ENCODE results near the gene SFTPD. TPM values are rescaled to one million over a fixed set of nuclear protein-coding genes. Genes with fewer than 3 reads are reported as not detected.
A peak's percentile ranks its signal among the peaks of the same experiment; 100 is the strongest.
"Not testable (repeated sequence)": the region's sequence is repeated elsewhere in the genome, so short reads cannot be mapped to it uniquely, and the experiment has no call there.

Gene SFTPD
- polyA plus RNA-seq, 4 donors, result 0.91 to 1.4 (median 1.2) TPM

DNA sequence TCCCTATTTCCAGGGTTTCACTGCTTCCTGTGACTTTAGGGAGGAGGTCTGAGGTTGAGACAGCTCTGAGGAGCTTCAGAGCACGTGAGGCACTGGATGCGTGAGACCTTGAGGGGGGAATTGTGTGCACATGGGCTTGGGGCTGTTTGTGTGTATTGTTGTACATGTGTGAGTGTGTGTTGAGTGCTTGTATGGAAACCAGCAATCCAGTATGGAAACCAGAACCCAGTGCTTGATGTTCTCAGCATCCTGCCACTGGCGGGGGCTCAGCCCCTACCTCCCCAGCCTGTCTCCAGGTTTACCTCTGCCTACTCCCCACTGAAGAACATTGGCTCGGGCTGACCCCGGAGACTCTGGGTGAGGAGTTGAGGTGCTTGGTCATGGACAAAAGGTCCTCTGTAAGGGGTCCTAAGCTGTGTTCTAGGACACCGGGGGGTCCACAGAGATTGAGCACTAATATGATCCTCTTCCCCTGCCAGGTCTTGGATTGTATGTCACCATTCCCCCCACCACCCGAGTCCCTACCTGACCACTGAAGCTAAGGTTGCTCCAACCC lies 20.8 kb downstream of the SFTPD start:
- DNase-seq (ENCODE audit: low read depth in 4 of 4, low spot score in 3 of 4), result no peak

GRCh38 chr10:79927111-79927828 lies 21.6 kb downstream of the SFTPD start:
- DNase-seq (ENCODE audit: low read depth in 4 of 4, low spot score in 3 of 4), result no peak

DNA sequence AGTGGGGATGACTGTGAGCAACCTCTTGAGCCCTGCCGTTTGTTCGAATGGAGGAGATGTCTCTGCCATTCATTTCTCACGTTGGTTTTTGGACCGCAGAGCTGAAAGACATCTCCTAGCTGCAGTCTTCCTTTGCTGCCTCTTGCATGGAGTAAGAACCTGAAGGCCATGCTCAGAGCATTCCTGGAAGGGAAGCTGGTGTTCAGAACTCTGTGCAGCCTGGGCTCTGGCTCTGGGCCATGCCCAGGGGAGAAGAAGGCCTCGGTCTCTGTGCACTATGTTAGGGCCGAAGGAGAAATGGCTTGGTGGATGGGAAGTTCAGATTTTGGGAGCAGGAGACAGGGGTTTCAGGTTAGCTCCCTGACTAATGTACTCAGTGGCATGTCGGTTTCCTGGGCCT lies 22.9 kb downstream of the SFTPD start:
- DNase-seq (ENCODE audit: low read depth in 4 of 4, low spot score in 3 of 4), result no peak

- no peak for DNase-seq (ENCODE audit: low read depth in 4 of 4, low spot score in 3 of 4)
These were observed 23.3 kb downstream of the SFTPD start for GRCh38 chr10:79925614-79926013.

DNA sequence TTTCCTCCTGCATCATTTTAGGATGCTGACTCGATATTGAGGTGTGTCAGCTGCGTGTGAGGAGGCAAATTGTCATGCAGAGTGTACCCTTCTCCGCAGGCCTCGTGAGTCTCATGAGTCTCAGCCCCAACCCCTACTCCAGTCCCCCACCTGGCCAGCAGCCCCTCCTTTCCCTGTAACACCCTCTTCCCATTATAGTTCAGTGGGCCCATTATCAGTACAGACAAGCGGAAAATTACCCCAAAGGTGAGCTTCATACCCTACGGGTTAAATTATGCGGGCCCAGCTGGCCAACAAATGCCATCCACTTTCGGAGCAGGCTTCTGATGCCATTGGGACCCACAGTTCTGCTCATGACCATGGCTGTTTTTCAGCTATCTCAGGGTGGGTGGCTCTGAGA lies 25.2 kb downstream of the SFTPD start:
- no peak for DNase-seq (ENCODE audit: low read depth in 4 of 4, low spot score in 3 of 4)

DNA sequence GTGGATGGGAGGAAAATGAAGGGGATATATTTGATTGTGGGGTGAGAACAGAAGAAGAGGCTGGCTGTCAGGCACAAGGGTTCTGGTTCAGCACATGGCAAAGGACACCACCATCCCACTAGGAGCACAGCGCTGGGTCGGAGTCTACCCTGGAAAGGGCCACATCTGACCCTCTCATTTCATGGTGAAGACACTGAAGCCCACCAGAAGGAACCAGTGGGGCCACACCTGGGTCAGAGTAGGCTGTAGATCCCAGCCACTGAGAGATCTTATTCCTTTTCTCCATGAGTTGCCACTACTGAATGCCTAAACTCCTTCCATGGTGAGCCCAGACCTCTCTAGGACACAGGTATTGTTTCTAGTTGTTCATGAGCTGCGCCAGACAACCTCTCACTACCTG lies 25.8 kb downstream of the SFTPD start:
- DNase-seq (ENCODE audit: low read depth in 4 of 4, low spot score in 3 of 4), result no peak

- not testable (repeated sequence) for DNase-seq (ENCODE audit: low read depth in 4 of 4, low spot score in 3 of 4)
These were observed 26.9 kb downstream of the SFTPD start for GRCh38 chr10:79922011-79922412.

- not testable (repeated sequence) for DNase-seq (ENCODE audit: low read depth in 4 of 4, low spot score in 3 of 4)
These were observed 33.1 kb downstream of the SFTPD start for GRCh38 chr10:79915838-79916237.

- not testable (repeated sequence) for DNase-seq (ENCODE audit: low read depth in 4 of 4, low spot score in 3 of 4)
These were observed 34.4 kb downstream of the SFTPD start for GRCh38 chr10:79914512-79914911.

DNA sequence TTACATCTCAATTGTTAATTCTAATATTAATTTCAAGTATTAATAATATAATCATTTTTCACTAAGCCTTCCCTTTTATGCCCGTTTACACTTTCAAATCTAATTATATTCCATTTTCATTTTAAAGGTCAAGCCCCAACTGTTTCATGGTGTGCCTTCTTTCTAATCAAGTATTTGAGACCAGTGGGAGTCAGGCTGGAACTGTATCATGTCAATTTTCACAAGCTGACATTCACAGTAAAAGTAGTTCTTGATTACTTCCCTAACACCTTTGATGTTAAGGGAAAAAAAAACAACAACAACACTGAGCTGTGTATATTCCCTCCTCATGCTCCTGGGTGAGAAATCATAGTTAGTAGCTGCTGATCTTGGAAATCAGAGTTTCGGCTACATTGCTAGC lies 38.1 kb downstream of the SFTPD start:
- no peak for DNase-seq (ENCODE audit: low read depth in 4 of 4, low spot score in 3 of 4)

DNA sequence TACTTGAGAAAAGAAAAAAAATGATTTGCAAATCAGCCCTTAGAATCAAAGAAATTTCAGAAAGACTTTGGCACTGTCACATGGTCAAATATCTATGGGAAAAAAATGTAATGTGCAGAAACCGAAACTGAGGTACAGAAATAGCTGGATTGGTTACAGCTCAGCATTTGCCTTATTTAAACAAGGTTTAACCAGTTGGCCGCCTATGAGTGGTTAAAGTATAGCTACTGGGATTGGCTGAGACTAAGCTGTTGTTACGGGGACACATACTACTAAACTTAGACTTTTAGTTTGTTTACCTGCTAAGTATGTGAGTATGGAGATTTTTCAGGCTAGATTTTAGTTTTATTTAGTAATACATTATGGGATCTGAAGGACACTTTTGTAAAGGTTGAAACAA lies 38.6 kb downstream of the SFTPD start:
- DNase-seq (ENCODE audit: low read depth in 4 of 4, low spot score in 3 of 4), result no peak

DNA sequence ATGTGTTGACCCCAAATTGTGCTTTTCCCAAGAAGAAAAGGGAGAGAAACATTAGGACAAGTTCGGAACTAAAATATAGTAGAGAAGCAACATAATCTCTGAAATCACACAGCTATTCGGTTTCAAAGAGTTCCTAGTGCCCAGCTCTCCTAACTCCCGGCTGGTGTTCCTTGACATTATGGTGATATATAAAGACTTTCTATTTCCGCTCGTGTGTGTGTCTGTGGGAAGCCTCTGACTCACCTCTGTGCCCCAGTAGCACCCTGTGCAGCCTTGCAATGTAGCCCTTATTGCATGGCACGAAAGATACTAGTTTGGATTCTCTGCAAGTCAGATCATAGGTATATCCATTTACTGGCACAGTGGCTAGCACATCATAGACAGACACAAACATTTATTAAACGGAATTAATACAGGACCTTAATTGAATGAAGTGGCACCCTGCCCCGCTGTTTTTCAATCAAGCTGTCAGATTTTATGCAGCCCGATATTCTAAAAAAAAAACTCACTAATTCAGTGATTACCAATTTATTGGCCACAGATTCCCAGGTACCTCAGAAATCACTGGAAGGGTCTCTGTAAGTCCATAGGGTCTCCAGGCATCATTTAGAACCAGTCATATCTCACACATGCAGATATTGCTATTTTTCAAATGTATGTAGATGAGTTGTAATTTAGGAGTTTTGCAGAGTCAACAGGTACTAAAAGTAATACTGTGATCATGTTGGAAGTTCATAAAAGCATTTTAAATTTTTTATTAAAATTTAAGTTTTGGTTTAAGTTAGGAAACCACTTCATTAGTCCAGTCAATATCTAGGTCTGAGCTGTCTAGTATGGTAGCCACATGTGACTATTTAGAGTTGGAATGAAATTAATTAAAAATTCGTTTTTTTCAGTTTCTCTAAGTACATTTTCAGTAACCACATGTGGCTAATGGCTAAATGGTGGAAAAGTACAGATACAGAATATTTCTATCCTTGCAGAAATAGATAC lies 43.3 kb downstream of the SFTPD start:
- DNase-seq (ENCODE audit: low read depth in 4 of 4, low spot score in 3 of 4), result no peak

DNA sequence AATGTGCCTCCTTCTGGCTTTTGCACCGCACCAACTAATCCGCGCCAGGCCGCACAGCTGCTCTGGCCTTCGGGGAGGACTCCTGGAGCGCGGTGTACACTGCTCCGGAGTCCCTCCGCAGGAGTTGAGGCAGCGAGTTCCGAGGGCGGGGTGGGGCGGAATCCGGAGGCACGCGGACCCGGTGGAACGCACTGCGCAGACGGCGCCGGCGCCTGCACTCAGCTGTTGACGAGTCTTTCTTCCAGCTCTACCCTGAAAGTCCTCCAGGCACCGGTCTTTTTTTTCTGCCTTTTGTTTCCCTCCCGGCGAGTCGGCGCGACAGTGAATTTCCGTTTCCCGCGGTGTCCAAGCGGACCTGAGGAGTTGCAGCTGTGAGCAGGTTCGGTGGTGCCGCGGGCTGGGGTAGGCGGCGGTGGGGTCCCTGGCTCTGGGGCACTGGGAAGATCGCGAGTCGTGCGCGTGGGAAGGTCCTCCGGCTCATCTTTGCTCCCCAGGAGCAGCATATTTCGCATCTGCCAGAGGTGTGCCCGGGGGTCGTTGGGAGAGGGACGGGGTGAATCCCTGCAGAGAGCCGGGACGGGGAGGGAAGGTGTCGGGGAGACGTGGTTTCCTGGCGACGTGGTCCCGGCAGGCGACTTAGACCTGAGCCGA lies 44.1 kb downstream of the SFTPD start:
- DNase-seq (ENCODE audit: low read depth in 4 of 4, low spot score in 3 of 4), result peak; percentile 40 to 62 (median 45)

DNA sequence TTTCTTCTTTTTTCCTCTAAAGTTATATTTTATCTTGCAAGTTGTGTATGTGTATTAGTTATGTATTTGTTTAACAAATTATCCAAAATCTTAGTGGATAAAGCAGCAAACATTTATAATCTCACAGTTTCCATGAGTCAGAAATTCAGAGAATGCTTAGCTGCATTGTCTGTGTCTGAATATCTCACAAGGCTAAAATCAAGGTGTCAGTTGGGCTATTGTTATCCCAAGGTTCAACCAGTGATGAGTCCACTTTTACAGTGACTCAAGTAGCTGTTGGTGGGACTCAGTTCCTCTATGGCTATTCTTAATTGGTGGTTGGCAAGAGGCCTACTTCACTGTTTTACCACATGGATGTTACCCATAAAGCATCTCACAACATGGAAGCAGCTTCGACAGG lies 47.3 kb downstream of the SFTPD start:
- not testable (repeated sequence) for DNase-seq (ENCODE audit: low read depth in 4 of 4, low spot score in 3 of 4)

DNA sequence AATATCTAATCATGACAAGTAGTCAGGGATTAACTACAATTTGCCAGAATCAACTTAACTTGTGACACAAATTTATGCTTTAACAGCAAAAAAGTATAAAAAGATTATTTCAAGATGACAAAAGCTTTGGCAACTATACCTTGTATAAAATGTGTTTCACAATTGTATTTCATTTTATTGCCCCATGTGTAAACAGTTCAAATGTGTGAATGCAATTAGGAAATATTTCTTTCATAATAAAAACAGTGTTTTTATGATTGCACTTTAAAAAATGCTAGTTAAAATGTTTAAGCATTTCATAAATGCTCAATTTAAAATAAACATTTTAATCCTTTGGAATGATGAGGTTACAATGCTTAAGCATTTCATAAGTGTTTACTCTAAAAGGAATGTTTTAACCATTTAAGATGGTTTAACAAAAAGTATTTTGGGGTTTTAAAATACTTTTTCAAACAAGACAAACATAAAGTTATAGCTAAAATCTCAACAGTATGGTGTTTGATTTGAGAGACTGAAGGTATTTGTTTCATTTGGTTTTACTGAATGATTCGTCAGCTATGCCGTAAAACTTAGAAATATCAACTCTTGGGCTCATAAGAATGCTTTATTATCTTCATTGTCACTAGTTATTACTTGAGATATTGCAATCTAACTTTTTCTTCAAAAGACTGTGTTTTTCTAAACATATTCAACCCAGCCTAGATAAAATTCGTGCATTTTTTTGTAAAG lies 50.1 kb downstream of the SFTPD start:
- no peak for DNase-seq (ENCODE audit: low read depth in 4 of 4, low spot score in 3 of 4)

- DNase-seq (ENCODE audit: low read depth in 4 of 4, low spot score in 3 of 4), result not testable (repeated sequence)
These were observed 56.0 kb downstream of the SFTPD start for GRCh38 chr10:79892896-79893295.

DNA sequence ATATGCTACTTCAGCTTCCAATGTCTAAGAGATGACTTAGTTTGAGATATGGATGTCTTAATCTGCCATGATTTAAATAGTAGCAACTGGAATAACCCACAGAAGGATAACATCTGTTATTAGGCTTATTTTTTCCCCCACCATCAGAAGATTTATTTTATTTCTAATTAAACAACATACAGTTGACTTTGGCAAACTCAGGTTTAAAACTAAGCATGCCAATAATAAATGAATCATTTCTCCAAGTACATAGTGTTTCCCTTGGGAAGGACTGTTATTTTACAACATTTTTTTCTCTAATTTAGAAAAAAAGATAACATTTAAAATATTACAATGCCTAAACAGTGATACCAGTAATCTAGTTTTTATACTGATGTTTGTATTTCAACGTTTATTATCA lies 58.4 kb downstream of the SFTPD start:
- DNase-seq (ENCODE audit: low read depth in 4 of 4, low spot score in 3 of 4), result no peak

DNA sequence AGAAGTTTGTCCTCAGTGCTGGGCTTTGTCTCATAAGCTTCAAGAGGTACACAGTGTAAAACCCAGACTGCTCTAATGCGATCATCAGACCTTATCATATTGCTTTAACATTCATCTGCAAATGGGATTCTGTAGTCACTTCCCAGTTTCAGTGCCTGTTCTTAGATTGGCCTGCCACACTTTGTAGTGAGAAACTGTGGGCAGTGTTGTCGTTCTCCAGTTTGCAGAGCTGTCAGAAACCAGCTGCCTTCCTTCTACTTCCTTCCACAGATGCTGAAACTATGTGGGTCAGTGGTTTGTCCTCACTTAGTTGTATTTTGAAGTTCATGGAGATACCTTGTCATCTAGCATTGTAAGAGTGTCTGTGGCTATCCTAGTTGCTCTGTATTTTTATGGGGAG lies 59.9 kb downstream of the SFTPD start:
- DNase-seq (ENCODE audit: low read depth in 4 of 4, low spot score in 3 of 4), result not testable (repeated sequence)

All from right renal pelvis (tissue), 4 donors.